GM12891 (cell line): ENCODE measurements around the gene BCL11B.

Experiments
- POLR2A ChIP-seq: IDR thresholded peaks from 2 replicates; pipeline ENCODE4 v1.6.1; 2011; ENCODE audit warnings: low read depth, low read length, control low read depth
- TAF1 ChIP-seq: IDR thresholded peaks from 2 replicates; pipeline ENCODE4 v1.6.1; 2011; ENCODE audit warnings: low read depth, low read length, control low read depth

DNA sequence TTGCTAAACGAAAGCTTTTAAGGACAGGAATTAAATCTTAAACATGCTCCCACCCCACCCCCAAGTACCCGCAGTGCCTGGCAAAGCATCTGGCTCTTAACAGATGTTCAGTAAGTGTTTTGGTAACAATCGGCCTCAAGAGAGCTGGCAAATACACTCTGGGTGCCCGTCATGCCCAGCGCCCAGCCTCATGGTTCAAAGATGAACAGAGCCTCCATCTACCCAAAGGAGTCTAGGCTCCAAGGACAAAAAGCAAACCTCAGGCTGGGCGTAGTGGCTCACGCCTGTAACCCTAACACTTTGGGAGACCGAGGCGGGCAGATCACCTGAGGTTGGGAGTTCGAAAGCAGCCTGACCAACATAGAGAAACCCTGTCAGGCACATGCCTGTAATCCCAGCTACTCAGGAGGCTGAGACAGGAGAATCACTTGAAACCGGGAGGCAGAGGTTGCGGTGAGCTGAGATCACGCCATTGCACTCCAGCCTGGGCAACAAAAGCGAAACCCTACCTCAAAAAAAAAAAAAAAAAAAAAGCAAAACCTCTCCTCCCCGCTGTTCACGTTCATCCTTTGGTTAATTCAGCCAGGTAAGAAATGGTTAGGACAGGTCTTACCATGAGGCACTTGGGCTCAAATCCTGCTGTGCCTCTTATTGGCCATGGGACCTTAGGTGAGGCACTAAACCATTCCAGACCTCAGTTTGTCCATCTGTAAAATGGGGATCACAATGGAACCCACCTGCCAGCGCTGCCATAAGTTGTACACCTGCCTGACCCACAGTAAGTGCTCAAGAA, 151.3 kb downstream of the BCL11B start:
- no peak for TF ChIP-seq TAF1
- TF ChIP-seq POLR2A: no peak
